HG03558 (cell line): Measurements from ENCODE around the gene EMX1.

Source experiments
- ATAC-seq: cut with Tn5 transposase; IDR thresholded peaks from one replicate; pipeline ENCODE4 v1.9.1; 2021; ENCODE audit warnings: moderate number of reproducible peaks; ENCODE audit not compliant: unreplicated experiment; ENCODE audit errors: extremely low read depth

EMX1 gene

DNA sequence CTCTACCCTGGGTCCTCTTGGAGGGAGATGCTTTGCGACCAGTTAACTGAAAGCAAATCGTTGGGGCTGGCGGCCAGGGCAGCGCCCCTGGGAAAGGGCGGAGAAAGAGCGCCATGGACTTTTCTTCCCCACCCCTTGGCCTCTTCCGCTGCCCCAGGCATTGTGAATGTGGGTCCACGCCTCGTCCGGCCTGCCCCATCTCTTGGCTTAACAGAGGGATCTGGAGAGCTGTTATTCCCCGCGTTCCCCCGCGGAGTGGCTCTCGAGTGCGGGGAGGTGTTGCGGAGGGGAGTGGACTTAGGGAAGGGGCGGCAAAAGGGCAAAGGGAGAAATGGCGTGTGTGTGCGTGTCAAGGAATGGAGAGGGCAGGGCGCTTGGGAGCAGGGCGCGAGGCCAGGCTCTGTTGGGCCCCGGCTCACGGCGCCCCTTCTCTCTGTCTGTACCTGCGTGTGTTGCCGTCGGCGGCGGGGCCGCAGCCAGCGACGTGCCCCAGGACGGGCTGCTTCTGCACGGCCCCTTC lies 6.6 kb downstream of the EMX1 start:
- no peak for ATAC-seq

DNA sequence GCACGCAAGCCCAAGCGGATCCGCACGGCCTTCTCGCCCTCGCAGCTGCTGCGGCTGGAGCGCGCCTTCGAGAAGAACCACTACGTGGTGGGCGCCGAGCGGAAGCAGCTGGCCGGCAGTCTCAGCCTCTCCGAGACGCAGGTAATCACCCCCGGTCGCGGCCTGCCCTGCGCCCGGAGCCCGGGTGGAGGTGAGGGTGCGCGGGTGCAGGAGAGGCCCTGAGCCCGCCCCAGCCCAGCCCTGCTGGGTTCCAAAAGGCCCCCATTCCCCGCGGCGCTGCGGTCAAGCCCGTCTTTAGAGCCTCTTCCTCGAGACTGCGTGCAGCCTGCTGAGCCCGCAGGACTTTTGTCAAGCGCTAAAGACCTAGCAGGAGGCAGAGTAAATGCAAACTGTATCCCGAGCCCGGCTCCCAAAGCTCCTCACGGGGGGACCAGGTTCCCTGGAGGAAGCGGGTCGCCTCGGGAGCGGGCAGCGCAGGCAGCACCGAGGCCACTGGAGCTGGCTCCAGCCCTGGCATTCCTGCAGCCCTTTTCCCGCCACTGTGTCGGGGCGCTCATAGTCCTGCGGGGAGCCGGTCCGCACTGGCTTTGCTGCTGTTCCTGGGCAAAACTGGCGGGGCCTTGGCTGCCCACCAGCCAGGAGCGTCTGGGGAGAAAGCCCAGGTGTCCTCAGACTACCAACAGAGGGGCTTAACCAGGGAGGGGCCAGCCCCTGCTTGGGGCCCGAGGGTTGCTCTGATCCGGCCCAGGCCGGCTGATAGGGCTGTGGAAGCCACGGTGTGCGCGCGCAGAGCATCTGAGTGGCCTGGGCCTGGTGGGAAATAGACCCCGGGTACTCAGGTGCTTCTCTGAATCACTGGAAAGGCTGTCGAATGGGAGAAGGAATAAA lies 7.3 kb downstream of the EMX1 start:
- no peak for ATAC-seq

DNA sequence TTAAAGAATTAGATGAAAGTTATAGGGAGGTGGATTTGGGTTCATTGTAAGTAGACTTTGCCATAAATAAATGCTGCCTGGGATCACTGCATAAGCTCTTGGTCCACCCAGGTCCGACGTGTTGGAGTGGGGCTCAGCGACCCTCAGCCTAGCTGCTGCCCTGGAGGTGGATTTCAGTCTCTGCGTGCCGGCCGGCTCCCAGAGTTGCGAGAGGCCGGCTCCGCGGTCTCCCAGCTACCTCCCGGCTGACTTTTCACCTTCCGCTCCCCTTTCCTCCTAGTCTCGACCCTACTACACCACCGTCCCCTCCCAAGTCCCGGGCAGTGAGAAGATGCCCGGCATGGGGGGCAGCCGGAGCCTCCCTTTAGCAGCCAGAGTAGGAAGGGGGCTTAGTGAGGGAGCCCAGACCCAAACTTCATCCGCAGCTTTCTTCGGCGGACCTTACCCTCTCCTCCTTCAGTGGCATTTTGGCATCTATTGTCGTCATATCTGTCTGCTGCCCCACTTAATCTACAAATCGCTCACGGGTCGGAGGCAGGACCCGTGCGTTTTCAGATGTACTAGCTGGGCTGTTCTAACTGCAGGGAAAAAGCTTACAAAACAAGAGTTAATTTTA lies 8.1 kb downstream of the EMX1 start:
- ATAC-seq: no peak

DNA sequence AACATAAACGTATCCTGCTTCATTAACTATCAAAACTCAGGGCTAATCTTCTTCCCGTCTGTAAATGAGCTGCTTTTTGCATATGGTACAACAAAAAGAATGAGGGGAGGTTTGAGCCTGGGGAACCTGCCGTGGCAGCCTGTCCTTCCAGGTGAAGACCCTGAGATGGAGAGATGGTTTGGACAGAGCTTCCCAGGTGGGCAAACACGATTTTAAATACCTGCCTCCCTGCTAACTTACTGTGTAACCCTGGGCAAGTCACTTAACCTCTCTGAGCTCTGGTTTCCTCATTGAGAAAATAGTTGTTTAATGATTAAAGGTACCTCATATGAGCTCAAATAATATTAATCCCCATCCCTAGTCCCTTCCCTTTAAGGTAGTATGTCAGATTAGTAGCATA lies 9.0 kb downstream of the EMX1 start:
- no peak for ATAC-seq

DNA sequence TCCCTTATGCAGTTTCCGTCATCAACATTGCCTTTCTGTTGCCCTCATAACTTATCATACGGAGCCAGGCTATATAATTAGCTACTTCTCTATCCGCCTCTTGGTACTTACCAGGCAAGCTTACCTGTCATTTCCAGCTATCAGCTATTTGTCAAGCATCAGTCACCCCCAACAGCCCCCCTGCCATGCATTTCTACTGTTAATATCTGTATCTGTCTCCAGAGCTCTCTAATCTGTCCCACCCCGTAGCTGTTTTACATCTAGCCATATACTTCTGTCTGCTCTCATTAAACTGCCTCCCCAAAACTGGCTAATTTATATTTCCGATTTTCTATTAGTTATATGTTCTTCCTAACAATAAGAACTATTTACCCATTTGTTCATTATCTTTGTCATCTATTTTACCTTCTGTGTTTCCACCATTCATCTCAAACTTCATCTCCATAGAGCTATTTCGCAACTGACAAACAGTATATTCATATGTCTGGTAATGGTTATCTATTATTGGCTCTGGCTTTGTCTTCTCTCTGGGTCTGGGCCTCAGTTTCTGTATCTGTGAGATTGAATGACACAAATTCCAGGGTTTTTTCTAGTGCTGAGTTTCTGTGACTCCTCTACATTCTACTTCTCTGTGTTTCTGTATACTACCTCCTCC lies 9.6 kb downstream of the EMX1 start:
- no peak for ATAC-seq

DNA sequence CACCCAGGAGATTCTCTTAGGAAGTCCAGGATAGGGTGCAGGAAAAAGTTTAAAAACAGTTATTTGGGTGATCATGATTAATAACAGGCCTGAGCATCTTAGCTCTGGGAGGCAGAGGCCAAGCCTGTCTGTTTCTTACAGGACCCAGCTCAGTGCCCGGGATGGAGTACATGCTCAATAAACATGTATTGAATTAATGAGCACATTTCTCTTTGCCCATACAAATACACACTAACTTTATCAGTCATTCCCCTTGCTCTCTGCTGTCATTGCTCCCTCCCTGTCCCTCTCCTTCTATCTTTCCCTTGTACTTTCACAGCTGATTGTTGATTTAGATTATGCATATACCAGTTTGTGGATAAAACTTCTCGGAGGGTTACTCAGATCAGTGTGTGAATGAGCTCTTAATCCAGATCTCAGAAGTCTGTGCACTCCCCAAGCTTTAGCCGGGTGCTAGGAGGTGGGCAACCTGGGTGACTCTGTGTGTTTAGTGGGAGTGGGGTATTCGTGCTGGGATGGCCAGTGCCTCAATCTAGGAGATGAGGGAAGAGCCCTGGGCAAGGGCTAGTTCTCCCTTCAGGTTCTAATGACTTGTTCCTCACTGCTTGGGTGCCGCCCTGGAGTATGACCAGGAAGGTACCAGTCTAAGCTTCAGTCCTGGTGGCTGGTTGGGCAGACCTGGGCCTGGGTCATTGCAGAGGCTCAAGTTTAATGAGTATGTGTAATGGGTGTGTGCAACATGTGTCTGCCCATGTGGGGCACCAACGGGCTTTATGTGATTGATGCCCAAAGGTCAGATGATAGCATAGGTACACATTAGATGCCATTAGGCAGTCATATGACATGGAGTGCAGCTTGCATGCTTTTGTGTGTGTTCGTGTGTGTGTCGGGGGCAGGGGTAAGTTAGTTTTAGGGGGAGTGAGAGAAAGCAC lies 10.6 kb downstream of the EMX1 start:
- ATAC-seq: no peak

DNA sequence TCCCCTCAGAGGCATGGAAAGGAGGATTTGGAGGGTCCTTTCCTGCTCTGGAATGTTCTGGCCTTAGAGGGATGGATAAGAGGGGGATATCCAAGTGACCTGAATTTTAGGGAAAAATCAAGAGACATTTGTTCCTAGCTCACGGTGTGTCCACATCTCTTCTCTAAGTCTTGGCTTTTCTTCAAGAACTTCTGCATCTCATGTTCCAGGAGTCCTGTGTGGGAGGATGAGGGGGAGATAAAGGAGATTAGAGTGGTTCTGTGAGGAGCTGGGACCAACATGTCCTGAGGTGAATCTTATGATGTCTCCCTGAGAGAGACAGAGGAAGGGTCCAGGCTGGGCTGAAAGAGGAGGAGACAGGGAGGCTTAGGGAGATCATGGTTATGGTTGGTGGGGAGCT lies 11.7 kb downstream of the EMX1 start:
- ATAC-seq: no peak

DNA sequence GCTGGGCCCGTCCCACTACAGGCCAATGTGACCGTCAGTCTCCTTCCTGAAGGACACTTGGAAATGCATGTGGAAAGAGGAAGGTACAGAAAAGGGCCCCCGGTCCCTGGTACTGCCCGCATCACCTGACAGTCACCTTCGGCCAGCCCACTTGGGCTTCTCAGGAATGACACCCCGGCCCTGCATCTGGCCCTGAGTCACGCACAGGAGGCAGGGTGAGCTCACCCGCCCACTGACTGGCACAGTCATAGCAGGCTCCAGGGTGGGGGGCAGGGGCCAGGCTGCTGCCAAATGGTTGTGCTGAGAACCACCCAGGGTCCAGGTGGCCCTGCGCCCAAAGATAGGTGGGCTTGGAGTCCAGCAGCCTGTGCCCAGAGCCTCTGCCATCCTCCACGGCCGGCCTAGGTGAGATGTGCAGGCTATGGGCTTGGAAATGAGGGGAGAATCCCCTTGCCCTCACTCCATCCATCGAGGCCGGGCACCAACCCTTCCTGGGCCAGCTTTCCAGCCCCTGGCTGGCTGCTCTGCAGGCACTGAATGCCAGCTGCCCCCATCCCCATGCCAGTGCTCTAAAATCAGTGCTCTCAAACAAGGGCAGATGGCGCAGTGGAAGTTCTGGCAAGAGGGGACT lies 14.1 kb downstream of the EMX1 start:
- no peak for ATAC-seq

DNA sequence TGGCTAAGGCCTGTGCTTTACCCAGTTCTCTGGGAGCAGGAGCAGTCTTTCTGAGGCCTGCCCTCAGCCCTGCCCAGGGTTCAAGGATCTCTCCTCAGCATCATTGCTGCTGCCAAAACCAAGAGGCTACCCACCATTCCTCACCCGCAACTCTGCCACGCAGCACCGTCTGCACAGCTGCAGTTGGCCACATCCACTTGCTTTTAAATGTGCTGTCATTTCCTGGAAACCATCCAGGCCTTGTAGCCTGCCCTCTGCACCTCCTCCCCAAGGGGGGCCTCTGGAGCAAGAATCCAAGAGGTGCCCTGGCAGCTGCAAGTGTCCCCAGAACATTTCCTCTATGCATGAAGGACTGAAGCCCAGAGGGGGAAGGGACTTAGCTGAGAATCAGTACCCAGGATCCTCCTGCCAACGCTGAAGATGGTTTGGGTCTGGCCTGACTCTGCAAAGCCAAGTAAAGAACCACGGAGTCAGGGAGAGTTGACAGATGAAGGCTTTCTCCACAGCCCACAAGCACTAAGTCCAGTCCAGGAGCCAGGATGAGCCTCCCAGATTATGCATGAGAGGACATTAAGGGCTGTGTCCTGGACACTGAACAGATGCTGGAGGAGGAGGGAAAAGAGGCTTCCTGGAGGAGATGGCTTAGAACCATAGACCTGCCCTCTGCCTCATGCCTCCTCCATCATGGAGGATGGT lies 14.9 kb downstream of the EMX1 start:
- no peak for ATAC-seq

DNA sequence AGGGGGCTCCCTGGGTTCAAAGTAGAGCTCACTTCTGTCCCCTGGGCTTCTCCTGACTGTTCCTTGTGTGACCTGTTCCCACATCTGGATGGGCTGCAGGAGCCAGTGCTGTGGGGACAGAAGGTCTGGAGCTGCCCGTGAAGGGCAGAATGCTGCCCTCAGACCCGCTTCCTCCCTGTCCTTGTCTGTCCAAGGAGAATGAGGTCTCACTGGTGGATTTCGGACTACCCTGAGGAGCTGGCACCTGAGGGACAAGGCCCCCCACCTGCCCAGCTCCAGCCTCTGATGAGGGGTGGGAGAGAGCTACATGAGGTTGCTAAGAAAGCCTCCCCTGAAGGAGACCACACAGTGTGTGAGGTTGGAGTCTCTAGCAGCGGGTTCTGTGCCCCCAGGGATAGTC lies 15.5 kb downstream of the EMX1 start:
- no peak for ATAC-seq

DNA sequence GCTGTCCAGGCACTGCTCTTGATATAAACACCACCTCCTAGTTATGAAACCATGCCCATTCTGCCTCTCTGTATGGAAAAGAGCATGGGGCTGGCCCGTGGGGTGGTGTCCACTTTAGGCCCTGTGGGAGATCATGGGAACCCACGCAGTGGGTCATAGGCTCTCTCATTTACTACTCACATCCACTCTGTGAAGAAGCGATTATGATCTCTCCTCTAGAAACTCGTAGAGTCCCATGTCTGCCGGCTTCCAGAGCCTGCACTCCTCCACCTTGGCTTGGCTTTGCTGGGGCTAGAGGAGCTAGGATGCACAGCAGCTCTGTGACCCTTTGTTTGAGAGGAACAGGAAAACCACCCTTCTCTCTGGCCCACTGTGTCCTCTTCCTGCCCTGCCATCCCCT lies 15.9 kb downstream of the EMX1 start:
- no peak for ATAC-seq

DNA sequence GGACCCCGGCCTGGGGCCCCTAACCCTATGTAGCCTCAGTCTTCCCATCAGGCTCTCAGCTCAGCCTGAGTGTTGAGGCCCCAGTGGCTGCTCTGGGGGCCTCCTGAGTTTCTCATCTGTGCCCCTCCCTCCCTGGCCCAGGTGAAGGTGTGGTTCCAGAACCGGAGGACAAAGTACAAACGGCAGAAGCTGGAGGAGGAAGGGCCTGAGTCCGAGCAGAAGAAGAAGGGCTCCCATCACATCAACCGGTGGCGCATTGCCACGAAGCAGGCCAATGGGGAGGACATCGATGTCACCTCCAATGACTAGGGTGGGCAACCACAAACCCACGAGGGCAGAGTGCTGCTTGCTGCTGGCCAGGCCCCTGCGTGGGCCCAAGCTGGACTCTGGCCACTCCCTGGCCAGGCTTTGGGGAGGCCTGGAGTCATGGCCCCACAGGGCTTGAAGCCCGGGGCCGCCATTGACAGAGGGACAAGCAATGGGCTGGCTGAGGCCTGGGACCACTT lies 16.4 kb downstream of the EMX1 start:
- no peak for ATAC-seq

DNA sequence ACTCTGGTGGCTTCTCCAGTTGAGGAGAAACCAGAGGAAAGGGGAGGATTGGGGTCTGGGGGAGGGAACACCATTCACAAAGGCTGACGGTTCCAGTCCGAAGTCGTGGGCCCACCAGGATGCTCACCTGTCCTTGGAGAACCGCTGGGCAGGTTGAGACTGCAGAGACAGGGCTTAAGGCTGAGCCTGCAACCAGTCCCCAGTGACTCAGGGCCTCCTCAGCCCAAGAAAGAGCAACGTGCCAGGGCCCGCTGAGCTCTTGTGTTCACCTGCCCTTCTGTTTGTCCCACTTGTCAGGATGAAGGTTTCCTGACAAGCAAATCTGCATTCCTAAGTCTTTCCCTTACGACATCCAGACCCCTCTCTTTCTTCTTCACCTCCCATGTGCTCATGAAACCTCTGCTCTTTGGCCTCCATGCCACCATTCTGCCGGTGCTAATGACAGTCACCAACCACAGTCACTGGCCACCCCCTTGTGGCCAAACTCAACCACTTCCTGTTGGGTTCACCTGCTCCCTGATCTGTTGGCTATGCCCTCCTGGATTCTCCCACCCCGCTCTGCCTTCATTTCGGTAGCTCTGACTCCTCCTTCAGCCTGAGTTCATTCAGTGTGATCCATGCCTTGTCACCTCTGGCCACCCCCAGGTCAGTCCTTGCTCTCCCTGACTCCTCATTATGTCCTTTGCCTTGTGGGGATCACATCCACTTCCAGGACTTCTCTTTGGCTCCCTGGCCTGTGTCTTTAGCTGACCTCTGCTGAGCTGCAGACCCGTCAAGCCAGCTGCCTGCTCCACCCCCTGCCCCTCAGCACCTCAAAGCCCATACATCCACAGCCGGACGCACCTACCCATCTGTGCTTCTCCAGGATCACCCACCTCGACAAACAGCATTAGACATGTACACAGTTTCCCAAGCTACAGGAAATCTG lies 17.6 kb downstream of the EMX1 start:
- no peak for ATAC-seq

DNA sequence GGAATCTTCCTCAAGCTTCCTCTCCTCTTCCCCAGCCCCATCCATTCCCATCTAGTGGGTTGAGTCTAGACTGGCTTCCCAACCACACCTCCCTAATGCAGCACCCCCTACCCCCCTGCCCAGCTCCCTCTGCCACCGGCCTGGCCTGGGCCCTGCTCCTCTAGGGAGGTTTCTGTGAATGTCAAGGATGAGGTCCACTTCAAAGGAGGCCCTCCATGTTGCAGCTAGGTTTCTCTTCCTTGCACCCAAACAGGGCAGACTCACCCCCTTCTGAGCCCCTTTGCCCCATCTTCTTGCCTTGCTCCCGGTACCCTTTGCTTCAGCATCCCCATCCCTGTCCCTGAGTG lies 18.3 kb downstream of the EMX1 start:
- no peak for ATAC-seq

DNA sequence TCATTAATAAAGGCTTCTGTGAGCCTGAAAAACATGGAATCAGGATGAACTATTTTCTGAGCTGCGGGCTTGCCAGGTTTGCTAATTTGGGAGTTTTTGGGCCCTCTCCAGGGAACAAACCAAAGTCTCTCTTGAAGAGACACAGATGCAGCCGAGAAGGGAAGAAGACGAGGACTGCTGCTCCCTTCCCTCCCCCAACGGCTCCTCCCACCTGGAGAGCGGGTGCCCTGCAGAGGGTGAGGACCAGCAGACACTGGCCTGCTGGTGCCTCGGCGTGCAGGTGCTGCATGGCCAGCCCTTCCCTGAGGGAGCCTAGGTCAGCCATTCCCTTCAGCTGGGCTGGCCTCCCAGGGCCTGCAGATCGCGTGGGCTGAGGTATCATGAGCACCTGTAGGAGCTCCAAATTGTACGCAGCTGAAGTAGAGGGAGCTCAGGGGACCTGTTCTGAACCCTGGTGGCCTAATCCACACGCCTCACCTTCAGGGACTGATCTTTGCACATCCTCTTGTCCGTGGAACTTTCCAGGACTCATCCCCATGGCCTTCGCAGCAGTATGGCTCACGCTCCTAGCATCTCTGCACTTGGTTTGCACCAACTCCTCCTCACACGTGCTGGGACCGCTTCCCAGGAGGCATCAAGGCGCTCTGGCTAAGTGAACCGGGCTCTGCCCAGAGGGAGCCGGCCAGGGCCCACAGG lies 19.5 kb downstream of the EMX1 start:
- no peak for ATAC-seq

DNA sequence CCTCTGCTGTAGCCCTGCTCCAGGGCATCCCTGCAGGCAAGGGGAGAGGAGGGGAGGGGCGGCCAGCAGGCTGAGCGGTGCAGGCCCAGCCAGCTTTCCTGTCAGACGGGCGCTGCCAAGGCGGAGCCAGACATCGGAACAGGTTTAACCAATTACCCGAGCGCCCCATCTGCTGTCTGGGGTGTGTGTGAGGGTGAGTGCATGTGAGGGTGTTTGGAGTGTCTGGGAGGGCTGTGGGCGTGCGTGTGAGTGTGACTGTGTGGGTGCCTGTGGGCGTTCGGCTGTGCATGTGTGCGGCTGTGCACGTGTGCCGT lies 20.0 kb downstream of the EMX1 start:
- ATAC-seq: no peak

DNA sequence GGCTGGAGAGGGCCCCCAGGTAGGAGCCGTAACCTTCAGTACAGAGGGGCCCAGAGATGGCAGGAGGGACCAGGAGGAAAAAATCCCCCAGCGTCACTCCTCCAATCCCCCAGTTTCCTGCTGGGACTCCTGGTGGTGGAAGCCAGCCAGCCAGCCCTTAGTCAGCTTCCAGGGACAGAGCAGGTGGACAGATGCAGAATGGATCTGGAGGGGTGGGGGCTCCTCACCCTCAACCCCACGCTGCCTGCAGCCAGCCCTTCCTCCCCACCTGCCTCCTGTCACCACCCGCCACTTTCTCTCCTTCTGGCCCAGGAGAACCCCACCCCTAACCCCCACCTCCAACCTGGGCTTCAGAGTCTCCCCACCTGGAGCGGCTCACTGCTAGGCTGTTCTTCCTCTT lies 21.1 kb downstream of the EMX1 start:
- no peak for ATAC-seq

DNA sequence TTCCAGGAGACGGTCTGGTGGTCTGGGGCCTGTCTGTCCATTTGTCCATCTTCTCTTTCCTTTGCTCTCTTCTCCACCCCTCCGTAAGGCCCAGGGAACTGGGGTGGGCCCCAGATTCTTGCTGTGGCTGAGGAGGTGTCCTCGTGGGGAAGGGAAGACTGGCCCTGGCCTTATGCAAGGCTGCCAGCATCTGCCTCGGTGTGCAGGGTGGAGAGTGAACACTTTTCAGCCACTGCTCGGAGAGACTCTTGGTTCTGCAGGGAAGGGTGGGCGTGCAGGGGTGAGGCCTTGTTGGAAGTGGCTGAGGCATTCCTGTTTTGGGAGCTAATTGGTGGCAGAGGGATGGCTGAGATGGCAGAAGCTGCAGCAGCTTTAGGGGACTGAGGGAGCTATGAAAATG lies 23.0 kb downstream of the EMX1 start:
- ATAC-seq: no peak
